Measurements from ENCODE around the gene ZFAND2A.

DNA sequence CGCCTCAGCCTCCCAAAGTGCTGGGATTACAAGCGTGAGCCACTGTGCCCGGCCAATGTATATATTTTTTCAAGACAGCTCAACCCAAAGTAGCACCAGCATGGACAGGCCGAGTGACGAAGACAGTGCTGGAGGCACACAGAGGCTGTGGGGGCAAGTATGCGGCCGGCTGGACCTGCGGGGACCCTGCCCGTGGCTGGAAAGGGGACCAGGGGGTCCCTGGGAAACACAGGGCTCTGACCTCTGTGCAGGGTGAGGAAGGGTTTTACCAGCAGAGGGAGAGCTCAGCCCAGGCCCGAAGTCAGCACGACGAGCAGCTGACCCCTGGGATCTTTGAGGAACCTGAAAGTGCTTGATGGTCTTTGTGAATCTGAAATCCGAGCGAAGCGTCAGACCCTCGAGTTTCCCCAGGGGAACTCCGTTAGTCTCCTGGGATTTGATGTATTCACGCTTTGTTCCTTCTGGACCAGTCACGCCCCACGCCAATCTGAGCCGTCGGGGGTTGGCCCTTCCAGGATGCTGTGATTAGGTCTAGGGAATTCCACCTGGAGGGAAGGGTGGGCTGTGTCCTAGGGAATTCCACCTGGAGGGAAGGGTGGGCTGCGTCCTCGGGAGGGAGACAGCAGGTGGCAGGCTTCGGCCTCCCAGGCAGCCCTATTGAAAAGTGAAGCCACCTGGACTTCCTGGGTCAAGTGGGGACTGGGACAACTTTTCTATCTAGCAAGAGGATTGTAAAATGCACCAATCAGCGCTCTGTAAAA is 10.9 kb upstream of the ZFAND2A start:
- TF ChIP-seq, protein P1, sequence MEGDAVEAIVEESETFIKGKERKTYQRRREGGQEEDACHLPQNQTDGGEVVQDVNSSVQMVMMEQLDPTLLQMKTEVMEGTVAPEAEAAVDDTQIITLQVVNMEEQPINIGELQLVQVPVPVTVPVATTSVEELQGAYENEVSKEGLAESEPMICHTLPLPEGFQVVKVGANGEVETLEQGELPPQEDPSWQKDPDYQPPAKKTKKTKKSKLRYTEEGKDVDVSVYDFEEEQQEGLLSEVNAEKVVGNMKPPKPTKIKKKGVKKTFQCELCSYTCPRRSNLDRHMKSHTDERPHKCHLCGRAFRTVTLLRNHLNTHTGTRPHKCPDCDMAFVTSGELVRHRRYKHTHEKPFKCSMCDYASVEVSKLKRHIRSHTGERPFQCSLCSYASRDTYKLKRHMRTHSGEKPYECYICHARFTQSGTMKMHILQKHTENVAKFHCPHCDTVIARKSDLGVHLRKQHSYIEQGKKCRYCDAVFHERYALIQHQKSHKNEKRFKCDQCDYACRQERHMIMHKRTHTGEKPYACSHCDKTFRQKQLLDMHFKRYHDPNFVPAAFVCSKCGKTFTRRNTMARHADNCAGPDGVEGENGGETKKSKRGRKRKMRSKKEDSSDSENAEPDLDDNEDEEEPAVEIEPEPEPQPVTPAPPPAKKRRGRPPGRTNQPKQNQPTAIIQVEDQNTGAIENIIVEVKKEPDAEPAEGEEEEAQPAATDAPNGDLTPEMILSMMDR (conservative IDR thresholded peaks at IDR 0.05; ENCODE audit: low read length), result no peak
- no peak for TF ChIP-seq EZH2phosphoT487 (IDR thresholded peaks at IDR 0.05; ENCODE audit: borderline replicate concordance)

All from Loucy (cell line).